GM12873 (cell line): ENCODE results near the gene SOHLH1.

Source experiments
- CTCF ChIP-seq: IDR thresholded peaks from 2 replicates; pipeline ENCODE4 v1.5.1; 2012; ENCODE audit warnings: low read depth, mild to moderate bottlenecking, moderate library complexity, low read length, control low read depth; ENCODE audit not compliant: insufficient read depth; ENCODE audit errors: missing control alignments

SOHLH1 gene

GRCh38 chr9:135687216-135687615 lies 12.1 kb downstream of the SOHLH1 start:
- TF ChIP-seq CTCF, result no peak

- TF ChIP-seq CTCF, result no peak
Measured at GRCh38 chr9:135684691-135685090, 14.6 kb downstream of the SOHLH1 start.

GRCh38 chr9:135683401-135684034 lies 15.8 kb downstream of the SOHLH1 start:
- no peak for TF ChIP-seq CTCF

- no peak for TF ChIP-seq CTCF
Measured at GRCh38 chr9:135681161-135681560, 18.1 kb downstream of the SOHLH1 start.

- TF ChIP-seq CTCF, result no peak
Measured at GRCh38 chr9:135680056-135680455, 19.2 kb downstream of the SOHLH1 start.

GRCh38 chr9:135678236-135679017 lies 20.9 kb downstream of the SOHLH1 start:
- TF ChIP-seq CTCF, result no peak

GRCh38 chr9:135677641-135678168 lies 21.6 kb downstream of the SOHLH1 start:
- TF ChIP-seq CTCF, result no peak
